Endothelial cell of umbilical vein (primary cell): Measurements from ENCODE around the gene ACBD7. TPM values are rescaled to one million over a fixed set of nuclear protein-coding genes. Genes with fewer than 3 reads are reported as not detected.

Source experiments
- BruUV-seq: library from RNA; stranded (reverse); fragments of 400-500 nt; replicated peaks from 2 replicates; lab custom pipeline; 2021; lab: Mats Ljungman, UMichigan
- CTCF ChIA-PET: fragments of 300-600, 350-600 bp; sonication (Branson Sonifier 250); formaldehyde crosslinking; loops from one replicate; lab custom pipeline; 2021; ENCODE audit warnings: antibody characterized with exemption, inconsistent platforms; lab: Charles Lee
- POLR2A ChIA-PET: fragments of 300-600, 350-600 bp; sonication (Branson Sonifier 250); formaldehyde crosslinking; loops from one replicate; lab custom pipeline; 2021; ENCODE audit warnings: antibody characterized with exemption, inconsistent platforms; lab: Charles Lee
- DNase-seq: peaks from one replicate; pipeline ENCODE4 v3.0.0-alpha.2; 2011; ENCODE audit warnings: low read depth, low spot score
- FAIRE-seq: peaks from 2 replicates; lab custom pipeline; 2011; peaks lifted over from hg19 to GRCh38; lab: Jason Lieb, UNC
- H2AFZ ChIP-seq: 2 replicates; pipeline ENCODE4 v1.6.0; 2012; ENCODE audit warnings: low read depth, low read length, control low read depth, inconsistent platforms
- H3K27ac ChIP-seq: 2 replicates; pipeline ENCODE4 v1.5.1; 2011; ENCODE audit warnings: low read depth, mild to moderate bottlenecking, control low read depth, low read length, moderate library complexity; ENCODE audit not compliant: insufficient read depth
- H3K27me3 ChIP-seq, 2 experiments: 2 replicates each; pipeline versions ENCODE4 v1.6.0 to v1.6.1; 2011; ENCODE audit warnings: low read length in 2 of 2, mixed read lengths in 1 of 2; ENCODE audit not compliant: control insufficient read depth in 2 of 2, insufficient read depth in 2 of 2
- H3K36me3 ChIP-seq, 2 experiments: 2 replicates in 1 of 2; 3 replicates in 1 of 2; pipeline ENCODE4 v1.5.1; 2011; ENCODE audit warnings: low read length in 2 of 2, mild to moderate bottlenecking in 1 of 2, moderate library complexity in 1 of 2; ENCODE audit not compliant: control insufficient read depth in 2 of 2, insufficient read depth in 2 of 2; ENCODE audit errors: extremely low read depth in 1 of 2
- H3K4me1 ChIP-seq: 3 replicates; pipeline ENCODE4 v1.5.1; 2011; ENCODE audit warnings: mild to moderate bottlenecking, low read length; ENCODE audit not compliant: control insufficient read depth, insufficient read depth; ENCODE audit errors: extremely low read depth
- H3K4me2 ChIP-seq: 2 replicates; pipeline ENCODE4 v1.6.1; 2011; ENCODE audit warnings: low read length, control low read depth, mixed read lengths; ENCODE audit not compliant: insufficient read depth
- H3K4me3 ChIP-seq, 3 experiments: fragments of 200-600 bp in 1 of 3; sonication (generic), shearing (Covaris generic) in 1 of 3; replicated peaks in 1 of 3; 2 replicates each; pipeline ENCODE4 v1.5.1; 2011 to 2016; ENCODE audit warnings: control low read depth in 3 of 3, low read length in 3 of 3, mild to moderate bottlenecking in 2 of 3, inconsistent platforms in 1 of 3, low read depth in 1 of 3, moderate library complexity in 1 of 3; ENCODE audit not compliant: insufficient read depth in 1 of 3
- H3K79me2 ChIP-seq: 2 replicates; pipeline ENCODE4 v1.6.0; 2012; ENCODE audit warnings: low read length, inconsistent platforms; ENCODE audit not compliant: control insufficient read depth, insufficient read depth
- H3K9ac ChIP-seq: replicated peaks from 2 replicates; pipeline ENCODE3; 2011; ENCODE audit warnings: low read length, control low read depth; ENCODE audit not compliant: insufficient read depth; ENCODE audit errors: extremely low read depth
- H3K9me1 ChIP-seq: replicated peaks from 3 replicates; pipeline ENCODE4 v1.6.0; 2011; ENCODE audit warnings: mild to moderate bottlenecking, low read length; ENCODE audit not compliant: control insufficient read depth, insufficient read depth; ENCODE audit errors: extremely low read depth
- H3K9me3 ChIP-seq: replicated peaks from 2 replicates; pipeline ENCODE4 v1.5.1; 2012; ENCODE audit warnings: low read length, inconsistent platforms; ENCODE audit not compliant: control insufficient read depth, insufficient read depth
- H4K20me1 ChIP-seq: replicated peaks from 2 replicates; pipeline ENCODE3; 2011; ENCODE audit warnings: mild to moderate bottlenecking, low read length; ENCODE audit not compliant: control insufficient read depth, insufficient read depth; ENCODE audit errors: extremely low read depth
- CTCF ChIP-seq, 2 donors: IDR thresholded peaks; 1 replicate in 1 of 2; 2 replicates in 1 of 2; pipeline ENCODE4 v1.5.1; 2011; ENCODE audit warnings: low read length in 2 of 2, mild to moderate bottlenecking in 2 of 2, moderate library complexity in 2 of 2, control low read depth in 1 of 2, inconsistent platforms in 1 of 2, low read depth in 1 of 2; ENCODE audit not compliant: insufficient read depth in 1 of 2; ENCODE audit errors: extremely low read depth in 1 of 2
- EZH2 ChIP-seq: IDR thresholded peaks from 2 replicates; pipeline ENCODE4 v1.6.1; 2012; ENCODE audit warnings: borderline replicate concordance, low read depth, mild to moderate bottlenecking, moderate library complexity, low read length, inconsistent platforms; ENCODE audit not compliant: severe bottlenecking
- FOS ChIP-seq: IDR thresholded peaks from 2 replicates; pipeline ENCODE4 v1.6.1; 2011; ENCODE audit warnings: mild to moderate bottlenecking, low read length, moderate library complexity, borderline replicate concordance; ENCODE audit not compliant: insufficient read depth
- GATA2 ChIP-seq: IDR thresholded peaks from 2 replicates; pipeline ENCODE4 v1.7.0; 2011; ENCODE audit warnings: low read depth, mild to moderate bottlenecking, moderate library complexity, mixed read lengths, low read length; ENCODE audit not compliant: insufficient read length, insufficient read depth
- JUN ChIP-seq: IDR thresholded peaks from 2 replicates; pipeline ENCODE4 v1.6.1; 2011; ENCODE audit warnings: borderline replicate concordance, low read depth; ENCODE audit not compliant: insufficient read length, insufficient read depth
- MYC ChIP-seq: IDR thresholded peaks from one replicate; pipeline ENCODE4 v1.6.1; 2011; ENCODE audit warnings: mild to moderate bottlenecking, low read depth, low read length
- POLR2A ChIP-seq: IDR thresholded peaks from 2 replicates; pipeline ENCODE4 v1.6.1; 2012; ENCODE audit warnings: low read depth, mild to moderate bottlenecking, control low read depth, low read length
- POLR2AphosphoS5 ChIP-seq: IDR thresholded peaks from 2 replicates; pipeline ENCODE4 v1.6.1; 2012; ENCODE audit warnings: low read depth, mild to moderate bottlenecking, control low read depth, low read length, moderate library complexity; ENCODE audit not compliant: insufficient read depth
- dilution Hi-C: fragments of 300-500 bp; cut with MboI; formaldehyde crosslinking; loops from one replicate; pipeline ENCODE4 v1.15.0; 2019; ENCODE audit warnings: low sequenced_read_pairs; ENCODE audit not compliant: extremely low pct_ligation_motif_present
- intact Hi-C: fragments of 100-400 bp; cut with micrococcal nuclease; formaldehyde crosslinking; loops from one replicate; pipeline ENCODE4 v1.10.0; 2022
- polyA plus RNA-seq, 4 experiments: library from polyadenylated mRNA; depleted of rRNA in 3 of 4; stranded (reverse) in 3 of 4; unstranded in 1 of 4; fragments of >200 nt; gene quantifications; 2 replicates each; pipeline versions ENCODE4 v1.2.1 to v1.2.3, GENCODE V29; 2011 to 2012; ENCODE audit warnings: missing spikeins in 1 of 4
- total RNA-seq: library from RNA; stranded (reverse); gene quantifications from 2 replicates; pipeline ENCODE4 v1.2.3, GENCODE V29; 2021
- TF ChIP-seq, protein P1 (sequence below): IDR thresholded peaks from 2 replicates; pipeline ENCODE4 v1.6.1; 2011; ENCODE audit not compliant: insufficient read depth, insufficient read length

ACBD7 gene
- total and polyA plus RNA-seq, 2 donors (not counting 3 experiments of a cell fraction or from before 2014, with no cell fraction given) = 1.2 to 2.8 TPM

GRCh38 chr10:15035385-15036301 is 52.9 kb downstream of the ACBD7 start:
- no peaks in the 10 kb centered on the region for H4K20me1 ChIP-seq
- H3K9ac ChIP-seq = no peak overlapping the region
- TF ChIP-seq CTCF (IDR thresholded peaks at IDR 0.05; ENCODE audit: extremely low read depth in 1 of 2, insufficient read depth in 1 of 2, low read depth in 1 of 2, low read length in 2 of 2) = no peak
- no peak for TF ChIP-seq POLR2A
- peak; percentile 58 for TF ChIP-seq GATA2
- TF ChIP-seq MYC = no peak
- TF ChIP-seq FOS = peak; percentile 75
- no peak for TF ChIP-seq JUN
- TF ChIP-seq, protein P1, sequence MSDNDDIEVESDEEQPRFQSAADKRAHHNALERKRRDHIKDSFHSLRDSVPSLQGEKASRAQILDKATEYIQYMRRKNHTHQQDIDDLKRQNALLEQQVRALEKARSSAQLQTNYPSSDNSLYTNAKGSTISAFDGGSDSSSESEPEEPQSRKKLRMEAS = no peak
- TF ChIP-seq EZH2 = no peak
- peak; percentile 64 for TF ChIP-seq POLR2AphosphoS5
- DNase-seq = peak; percentile 81
- ChIA-PET CTCF (no interaction called here), POLR2A (no interaction called here)
- H3K4me3 ChIP-seq = peak overlapping the region in 1 of 3 experiments; percentile 5
- no peaks in the 10 kb centered on the region for H3K36me3 ChIP-seq
- BruUV-seq = no TSS peak
- no peaks in the 10 kb centered on the region for H3K79me2 ChIP-seq
- H3K9me1 ChIP-seq = no peaks in the 10 kb centered on the region
- dilution Hi-C loops (no loop called here), intact Hi-C loops (no loop called here)
- H3K4me2 ChIP-seq = peak overlapping the region; percentile 59
- FAIRE-seq = peak; percentile 97
- peak overlapping the region; percentile 71 for H3K27ac ChIP-seq
- no peaks in the 10 kb centered on the region for H3K9me3 ChIP-seq
- H3K4me1 ChIP-seq = peaks cover 15% of the 10 kb centered on the region
- peak overlapping the region; percentile 53 for H2AFZ ChIP-seq
- no peaks in the 10 kb centered on the region for H3K27me3 ChIP-seq
